ENCODE measurements around the gene GPHN.

GPHN gene

DNA sequence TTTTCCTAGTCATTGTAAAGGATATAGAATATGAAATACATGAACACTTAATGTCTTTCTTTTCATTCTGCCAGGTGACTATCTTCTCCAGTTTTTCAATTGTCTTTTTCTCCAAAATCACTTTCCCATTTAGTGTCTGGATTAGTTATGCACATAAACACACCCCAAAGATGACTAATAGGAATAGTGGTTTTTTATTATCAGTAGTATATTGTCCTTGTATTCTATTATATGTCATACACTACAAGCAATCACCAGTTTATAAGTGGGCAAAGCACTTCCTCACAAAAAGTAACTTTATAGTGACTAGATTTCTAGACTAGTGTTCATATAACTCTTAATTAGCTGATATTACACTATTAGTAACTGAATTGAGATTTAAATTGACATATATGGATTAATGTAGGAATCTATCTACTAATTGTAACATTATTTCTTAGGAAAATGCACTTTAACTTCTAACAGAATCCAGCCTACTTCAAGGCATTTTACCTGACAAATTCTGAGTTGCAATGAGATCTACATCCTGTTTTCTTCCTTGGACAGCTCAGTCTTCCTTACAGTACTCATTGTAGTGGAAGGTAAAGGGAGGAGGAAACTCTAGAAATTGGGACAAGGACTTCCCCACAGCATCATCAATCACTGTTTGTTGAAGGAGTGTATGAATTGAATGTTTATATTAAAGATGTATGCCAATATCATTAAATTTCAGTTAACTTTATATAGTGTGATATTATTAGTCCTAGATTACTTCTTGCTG, 495.2 kb downstream of the GPHN start:
- TF ChIP-seq, protein P1, sequence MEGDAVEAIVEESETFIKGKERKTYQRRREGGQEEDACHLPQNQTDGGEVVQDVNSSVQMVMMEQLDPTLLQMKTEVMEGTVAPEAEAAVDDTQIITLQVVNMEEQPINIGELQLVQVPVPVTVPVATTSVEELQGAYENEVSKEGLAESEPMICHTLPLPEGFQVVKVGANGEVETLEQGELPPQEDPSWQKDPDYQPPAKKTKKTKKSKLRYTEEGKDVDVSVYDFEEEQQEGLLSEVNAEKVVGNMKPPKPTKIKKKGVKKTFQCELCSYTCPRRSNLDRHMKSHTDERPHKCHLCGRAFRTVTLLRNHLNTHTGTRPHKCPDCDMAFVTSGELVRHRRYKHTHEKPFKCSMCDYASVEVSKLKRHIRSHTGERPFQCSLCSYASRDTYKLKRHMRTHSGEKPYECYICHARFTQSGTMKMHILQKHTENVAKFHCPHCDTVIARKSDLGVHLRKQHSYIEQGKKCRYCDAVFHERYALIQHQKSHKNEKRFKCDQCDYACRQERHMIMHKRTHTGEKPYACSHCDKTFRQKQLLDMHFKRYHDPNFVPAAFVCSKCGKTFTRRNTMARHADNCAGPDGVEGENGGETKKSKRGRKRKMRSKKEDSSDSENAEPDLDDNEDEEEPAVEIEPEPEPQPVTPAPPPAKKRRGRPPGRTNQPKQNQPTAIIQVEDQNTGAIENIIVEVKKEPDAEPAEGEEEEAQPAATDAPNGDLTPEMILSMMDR (IDR thresholded peaks at IDR 0.05; ENCODE audit: low read depth, low read length): no peak
- no peak overlapping the region for H3K4me3 ChIP-seq (ENCODE audit: low read depth, low read length)
- no peaks in the 10 kb centered on the region for H3K36me3 ChIP-seq
- H3K9me3 ChIP-seq: no peaks in the 10 kb centered on the region
- DNase-seq: no peak
- no peaks in the 10 kb centered on the region for H3K4me1 ChIP-seq
- H3K27me3 ChIP-seq: no peaks in the 10 kb centered on the region

DNA sequence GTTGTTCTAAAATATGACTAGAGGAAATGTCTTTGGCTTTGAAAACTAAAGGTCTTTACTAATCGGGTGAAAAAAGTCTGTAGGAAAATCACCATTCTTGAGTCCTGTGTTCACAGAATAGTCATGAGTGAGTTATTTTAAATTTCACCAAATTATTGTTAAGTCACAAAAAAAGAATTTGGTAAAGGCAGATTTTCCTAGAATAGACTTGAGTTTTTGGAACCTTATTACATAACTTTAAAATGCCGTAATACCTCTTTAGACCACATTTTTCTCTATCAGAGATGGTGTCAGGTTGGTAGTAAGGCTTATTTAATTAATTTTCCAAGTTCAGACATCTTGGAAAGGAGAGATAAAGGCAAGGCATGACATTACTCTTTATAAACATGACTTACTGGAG, 496.6 kb downstream of the GPHN start:
- Histone ChIP-seq H3K4me3 (ENCODE audit: low read depth, low read length) (no peak overlapping the region), H3K4me1 (no peaks in the 10 kb centered on the region), H3K27me3 (no peaks in the 10 kb centered on the region), H3K9me3 (no peaks in the 10 kb centered on the region), H3K36me3 (no peaks in the 10 kb centered on the region)
- TF ChIP-seq, protein P1 (IDR thresholded peaks at IDR 0.05; ENCODE audit: low read depth, low read length): no peak
- no peak for DNase-seq

DNA sequence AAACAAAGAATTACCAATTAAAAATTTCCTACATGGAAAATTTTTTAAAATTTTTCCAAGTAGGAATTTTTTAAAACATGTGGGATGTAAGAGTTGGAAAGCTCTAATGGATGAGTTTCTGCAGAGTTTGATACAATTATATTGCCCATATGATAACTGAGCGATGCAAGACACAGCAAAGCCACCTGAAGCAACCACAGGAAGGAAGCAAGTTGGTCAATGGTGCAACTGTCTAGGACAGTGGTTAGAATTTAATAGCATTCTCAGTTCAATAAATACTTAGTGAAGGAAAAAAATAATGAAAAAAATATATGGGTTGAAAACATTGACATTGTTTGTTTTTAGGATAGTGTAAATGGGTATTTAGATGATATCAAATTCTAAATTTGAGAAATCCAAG, 502.7 kb downstream of the GPHN start:
- Histone ChIP-seq H3K27me3 (no peaks in the 10 kb centered on the region), H3K36me3 (no peaks in the 10 kb centered on the region), H3K9me3 (no peaks in the 10 kb centered on the region), H3K4me3 (ENCODE audit: low read depth, low read length) (no peak overlapping the region), H3K4me1 (no peaks in the 10 kb centered on the region)
- DNase-seq: no peak
- TF ChIP-seq, protein P1 (IDR thresholded peaks at IDR 0.05; ENCODE audit: low read depth, low read length): no peak

DNA sequence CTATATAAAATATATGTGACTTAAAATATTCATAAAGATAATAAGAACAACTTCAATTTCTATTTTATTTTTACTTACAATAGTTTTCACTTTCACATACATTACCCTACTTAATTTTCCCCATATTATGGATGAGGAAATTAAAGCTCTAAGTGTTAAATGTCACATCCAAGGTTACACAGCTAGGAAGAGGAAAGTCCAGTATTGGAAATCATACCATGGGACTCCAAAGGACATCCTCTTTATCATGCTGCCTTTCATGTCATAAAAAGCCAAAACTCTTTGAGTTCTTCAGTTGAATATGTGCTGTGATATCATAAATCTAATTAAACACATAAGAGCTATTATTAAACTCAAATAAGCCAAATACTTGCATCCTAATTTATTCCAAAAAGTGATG, 508.9 kb downstream of the GPHN start:
- Histone ChIP-seq H3K9me3 (no peaks in the 10 kb centered on the region), H3K4me1 (no peaks in the 10 kb centered on the region; the same call in 1 of the 2 replicates), H3K36me3 (no peaks in the 10 kb centered on the region), H3K4me3 (ENCODE audit: low read depth, low read length) (no peak overlapping the region), H3K27me3 (no peaks in the 10 kb centered on the region)
- DNase-seq: no peak
- TF ChIP-seq, protein P1 (IDR thresholded peaks at IDR 0.05; ENCODE audit: low read depth, low read length): no peak

DNA sequence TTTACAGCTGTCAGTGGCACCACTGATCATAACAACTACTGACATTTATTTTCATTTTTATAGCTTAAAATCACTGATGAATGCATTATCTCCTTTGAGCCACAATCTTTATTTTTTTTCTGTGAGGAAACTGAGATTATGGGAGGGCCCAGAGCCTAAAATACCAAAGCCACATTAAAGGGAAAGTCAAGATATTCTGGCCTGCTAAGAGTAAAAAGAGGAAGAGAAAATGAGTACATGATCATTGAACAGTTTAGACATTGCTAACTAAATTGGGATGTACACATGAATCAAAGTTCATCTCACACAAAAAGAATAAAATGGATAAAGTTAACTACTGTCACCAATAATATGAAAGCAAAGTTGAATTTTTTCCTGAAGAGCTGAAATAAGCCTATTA, 510.8 kb downstream of the GPHN start:
- TF ChIP-seq, protein P1 (IDR thresholded peaks at IDR 0.05; ENCODE audit: low read depth, low read length): no peak
- H3K4me3 ChIP-seq (ENCODE audit: low read depth, low read length): no peak overlapping the region
- H3K9me3 ChIP-seq: no peaks in the 10 kb centered on the region
- DNase-seq: no peak
- H3K36me3 ChIP-seq: no peaks in the 10 kb centered on the region
- no peaks in the 10 kb centered on the region; the same call in 1 of the 2 replicates for H3K4me1 ChIP-seq
- no peaks in the 10 kb centered on the region for H3K27me3 ChIP-seq

DNA sequence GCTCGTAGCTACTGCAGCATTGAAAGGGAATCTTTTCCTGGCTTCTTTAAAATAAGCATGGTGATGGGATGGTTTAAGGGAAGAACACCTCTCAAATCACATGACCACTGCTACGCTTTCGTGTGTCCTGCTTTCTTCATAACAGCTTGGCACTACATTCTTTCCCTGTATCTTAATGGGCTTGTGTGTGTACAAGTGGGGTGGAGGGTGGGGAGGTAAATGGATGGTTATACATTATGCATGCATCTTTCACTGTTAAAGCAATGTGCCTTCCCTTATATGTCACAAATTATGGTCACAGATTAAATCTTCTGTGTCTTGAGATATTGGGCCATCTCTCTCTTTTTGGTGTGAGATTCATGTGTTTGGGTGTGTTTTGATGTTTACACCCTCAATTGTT, 511.8 kb downstream of the GPHN start:
- no peaks in the 10 kb centered on the region for H3K36me3 ChIP-seq
- no peaks in the 10 kb centered on the region; the same call in 1 of the 2 replicates for H3K4me1 ChIP-seq
- DNase-seq: no peak
- no peak overlapping the region for H3K4me3 ChIP-seq (ENCODE audit: low read depth, low read length)
- no peaks in the 10 kb centered on the region for H3K27me3 ChIP-seq
- TF ChIP-seq, protein P1 (IDR thresholded peaks at IDR 0.05; ENCODE audit: low read depth, low read length): no peak
- no peaks in the 10 kb centered on the region for H3K9me3 ChIP-seq

Measured in BE2C (cell line).